ENCODE results near the gene SEPTIN8.

Gene SEPTIN8, protein sequence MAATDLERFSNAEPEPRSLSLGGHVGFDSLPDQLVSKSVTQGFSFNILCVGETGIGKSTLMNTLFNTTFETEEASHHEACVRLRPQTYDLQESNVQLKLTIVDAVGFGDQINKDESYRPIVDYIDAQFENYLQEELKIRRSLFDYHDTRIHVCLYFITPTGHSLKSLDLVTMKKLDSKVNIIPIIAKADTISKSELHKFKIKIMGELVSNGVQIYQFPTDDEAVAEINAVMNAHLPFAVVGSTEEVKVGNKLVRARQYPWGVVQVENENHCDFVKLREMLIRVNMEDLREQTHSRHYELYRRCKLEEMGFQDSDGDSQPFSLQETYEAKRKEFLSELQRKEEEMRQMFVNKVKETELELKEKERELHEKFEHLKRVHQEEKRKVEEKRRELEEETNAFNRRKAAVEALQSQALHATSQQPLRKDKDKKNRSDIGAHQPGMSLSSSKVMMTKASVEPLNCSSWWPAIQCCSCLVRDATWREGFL

DNA sequence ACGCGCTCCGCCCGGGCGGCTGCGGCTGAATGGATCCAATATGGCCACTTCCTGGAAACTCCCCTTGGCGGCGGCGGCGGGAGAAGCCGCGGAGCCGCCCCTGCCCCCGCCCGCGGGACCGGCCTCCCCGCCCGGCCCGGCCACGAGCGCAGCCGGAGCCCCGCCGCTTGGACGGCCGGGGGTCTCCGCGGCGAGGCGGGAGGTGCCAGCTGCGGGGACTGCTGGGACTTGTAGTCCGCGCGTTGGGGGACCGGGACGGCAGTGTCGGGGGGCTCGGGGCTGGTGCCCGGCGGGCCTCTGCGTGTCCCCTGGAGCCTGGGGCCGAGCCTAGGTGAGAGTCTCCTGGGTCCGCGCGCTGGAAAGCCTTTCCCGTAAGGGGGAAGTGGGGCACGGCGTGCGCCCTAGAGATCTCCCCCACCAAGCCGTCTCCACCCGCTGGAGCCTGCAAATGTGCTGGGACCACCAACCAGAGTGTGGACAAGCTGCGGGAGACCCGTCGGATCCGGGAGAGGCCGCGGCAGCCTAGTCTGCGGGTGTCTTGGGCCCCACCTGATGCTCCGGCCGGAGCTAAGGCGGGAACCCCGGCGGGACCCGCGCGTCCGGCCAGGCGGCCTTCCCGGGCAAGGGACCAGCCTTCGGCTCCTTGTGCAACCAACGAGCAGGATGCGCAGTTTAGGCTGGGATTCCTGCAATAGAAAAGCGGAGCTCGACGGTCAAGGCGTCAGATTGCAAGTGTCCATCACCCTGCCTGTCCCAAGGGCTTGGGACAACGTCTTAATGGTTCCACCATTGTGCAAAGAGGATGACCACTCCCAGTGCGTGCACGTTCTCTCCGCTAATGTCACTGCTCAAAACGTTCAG is at the start of gene SEPTIN8:
Gene SEPTIN8, minus strand, starts transcription at position 31 of the 861 bp plus-strand sequence. CDS start 102 bp downstream, outside the sequence.
- in situ Hi-C loops (cut with HindIII; ENCODE audit: low pct_ligation_motif_present, low pct_unique_long_range_greater_than_20kb, low sequenced_read_pairs): no loop called here

DNA sequence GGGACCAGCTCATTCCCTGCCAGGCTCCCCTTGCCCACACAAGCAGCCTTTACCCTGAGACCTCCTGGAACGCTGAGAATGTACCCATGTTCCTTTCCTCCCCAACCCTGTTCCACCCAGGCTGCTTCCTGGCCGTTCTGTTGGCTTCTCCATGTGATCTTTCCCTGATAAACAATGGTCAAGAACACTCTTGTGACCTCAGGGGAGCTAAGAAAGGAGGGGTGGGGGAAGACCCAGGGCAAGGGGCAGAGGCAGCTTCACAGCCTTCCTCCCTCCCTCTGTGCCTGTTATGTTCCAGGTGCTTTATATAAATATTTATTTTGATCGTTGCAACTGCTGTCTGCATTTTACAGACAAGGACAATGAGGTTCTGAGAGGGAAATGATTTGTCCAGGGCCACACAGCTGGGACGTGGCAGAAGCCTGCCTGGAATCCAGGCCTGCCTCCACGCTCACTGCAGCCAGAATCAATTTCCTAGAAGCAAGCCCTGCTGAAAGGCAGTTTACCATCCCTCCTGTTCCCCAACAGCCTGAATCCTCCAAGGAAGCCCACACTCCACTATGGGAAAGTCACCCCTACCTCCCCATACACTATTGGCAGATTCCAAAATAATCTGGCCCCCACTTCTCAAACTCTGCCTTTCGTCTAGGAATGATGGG is 49.5 kb upstream of the SEPTIN8 start:
- in situ Hi-C loops (cut with HindIII; ENCODE audit: low pct_ligation_motif_present, low pct_unique_long_range_greater_than_20kb, low sequenced_read_pairs): no loop called here
- DNase-seq: no peak

More for the DNA sequence above, at the start of gene SEPTIN8:
- DNase-seq: peak; percentile 42

DNA sequence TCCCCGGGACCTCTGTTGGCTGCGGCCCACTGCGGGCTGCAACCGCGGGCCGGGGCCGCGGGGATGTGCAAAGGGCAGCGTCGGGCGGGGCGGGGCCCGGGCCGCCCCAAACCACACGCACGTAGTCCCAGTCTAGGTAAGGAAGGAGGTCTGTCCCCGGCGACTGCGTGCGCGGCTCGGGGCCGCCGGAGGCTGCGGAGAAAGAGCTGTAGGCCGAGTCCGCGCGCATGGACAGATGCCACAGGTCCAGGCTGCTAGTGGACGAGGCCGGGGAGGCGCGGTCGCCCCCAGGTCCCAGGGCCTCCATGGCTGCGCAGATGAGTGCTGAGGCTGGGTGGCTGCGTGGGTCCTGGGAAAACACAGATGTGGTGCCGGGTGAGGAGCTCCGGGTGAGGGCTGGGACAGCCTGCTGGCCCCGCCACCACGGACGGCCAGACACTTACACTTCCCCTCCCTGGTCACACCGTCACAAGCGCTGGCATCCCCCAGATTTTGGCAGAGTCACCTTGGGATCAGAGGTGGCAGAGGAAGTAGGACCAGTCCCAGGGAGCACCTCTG is 48.9 kb upstream of the SEPTIN8 start:
- in situ Hi-C loops (cut with HindIII; ENCODE audit: low pct_ligation_motif_present, low pct_unique_long_range_greater_than_20kb, low sequenced_read_pairs): no loop called here
- no peak for DNase-seq

DNA sequence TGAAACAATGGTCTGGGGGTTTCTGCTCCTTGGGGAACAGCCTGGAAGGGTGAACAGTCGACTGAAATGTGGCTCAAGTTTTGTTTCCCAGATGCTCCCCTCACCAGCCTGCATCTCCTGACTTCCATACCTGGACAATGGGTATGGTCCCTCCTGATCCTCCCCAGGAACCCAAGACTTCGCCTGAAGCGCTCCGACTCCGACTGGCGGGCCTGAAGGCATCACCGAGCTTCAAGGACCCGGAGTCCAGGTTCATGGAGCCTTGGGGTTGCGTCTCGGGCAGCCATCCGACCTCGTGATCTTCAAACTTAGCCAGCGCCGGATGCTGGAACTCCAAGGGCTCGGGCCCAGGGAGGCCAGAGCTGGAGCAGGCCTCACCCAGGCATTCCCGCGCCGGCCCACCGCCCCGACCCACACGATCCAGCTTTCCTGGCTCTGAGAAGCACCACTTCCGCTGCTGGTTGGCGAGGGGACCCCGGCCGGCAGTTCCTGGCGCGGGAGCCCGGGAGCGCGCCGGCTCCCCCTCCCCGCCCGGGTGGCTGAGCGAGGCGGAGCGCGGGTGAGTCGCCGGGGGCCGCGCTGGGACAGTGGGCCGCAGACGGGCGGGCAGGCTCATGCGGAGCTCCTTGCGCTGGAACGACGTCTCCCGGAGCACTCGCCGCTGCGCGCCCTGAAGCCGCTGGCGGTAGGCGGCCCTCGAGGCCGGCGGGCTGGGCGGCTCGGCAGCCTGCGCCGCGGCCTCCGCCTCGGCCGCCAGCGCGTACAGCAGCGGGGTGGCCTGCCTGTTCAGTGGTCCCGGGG is 48.2 kb upstream of the SEPTIN8 start:
- in situ Hi-C loops (cut with HindIII; ENCODE audit: low pct_ligation_motif_present, low pct_unique_long_range_greater_than_20kb, low sequenced_read_pairs): no loop called here
- DNase-seq: no peak

DNA sequence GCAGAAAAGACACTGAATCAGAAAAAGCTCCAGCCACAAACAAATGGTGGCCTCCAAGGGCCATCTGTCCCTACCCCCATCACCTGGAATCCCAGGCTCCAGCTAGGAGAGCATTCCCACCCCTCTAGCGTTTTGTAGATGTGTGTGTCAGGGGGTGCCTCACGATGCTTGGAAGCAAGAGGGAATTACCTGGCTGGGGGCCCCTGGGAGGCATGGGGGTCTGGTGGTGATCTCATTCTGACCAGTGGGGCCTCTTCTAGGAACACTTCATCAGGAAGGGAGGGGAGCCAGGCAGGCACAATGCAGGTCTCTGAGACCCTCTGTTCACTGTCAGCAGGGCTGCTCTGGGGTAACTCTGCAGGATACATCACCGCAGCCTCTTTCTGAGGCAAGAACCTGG is 47.4 kb upstream of the SEPTIN8 start:
- in situ Hi-C loops (cut with HindIII; ENCODE audit: low pct_ligation_motif_present, low pct_unique_long_range_greater_than_20kb, low sequenced_read_pairs): no loop called here
- no peak for DNase-seq

DNA sequence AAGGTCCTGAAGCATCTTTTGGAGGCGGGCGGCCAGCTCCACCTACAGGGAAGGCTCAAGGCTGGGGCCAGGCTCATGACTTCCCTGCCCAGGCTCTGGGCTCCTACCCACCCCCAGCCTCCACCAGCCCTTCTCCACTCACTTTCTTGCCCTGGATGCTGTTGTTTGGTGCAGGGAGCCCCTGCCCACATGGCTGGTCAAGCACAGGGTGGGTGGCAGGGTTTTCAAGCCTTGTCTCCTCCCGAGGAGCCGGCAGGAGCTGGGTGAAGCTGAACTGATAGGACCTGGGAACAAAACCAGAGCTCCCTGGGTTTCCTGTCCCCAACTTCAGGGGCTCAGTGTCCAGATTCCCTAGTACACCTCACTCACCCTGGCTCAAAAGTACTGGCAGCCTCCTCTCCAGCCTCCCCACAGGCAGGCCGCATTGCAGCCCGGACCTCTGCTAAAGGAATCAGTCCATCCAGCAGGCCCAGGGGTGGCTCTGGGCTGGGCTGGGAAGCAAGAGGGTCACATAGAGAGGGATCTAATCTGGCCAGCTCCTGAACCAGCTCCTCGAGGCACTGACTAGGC is 46.5 kb upstream of the SEPTIN8 start:
- DNase-seq: no peak
- in situ Hi-C loops (cut with HindIII; ENCODE audit: low pct_ligation_motif_present, low pct_unique_long_range_greater_than_20kb, low sequenced_read_pairs): no loop called here

DNA sequence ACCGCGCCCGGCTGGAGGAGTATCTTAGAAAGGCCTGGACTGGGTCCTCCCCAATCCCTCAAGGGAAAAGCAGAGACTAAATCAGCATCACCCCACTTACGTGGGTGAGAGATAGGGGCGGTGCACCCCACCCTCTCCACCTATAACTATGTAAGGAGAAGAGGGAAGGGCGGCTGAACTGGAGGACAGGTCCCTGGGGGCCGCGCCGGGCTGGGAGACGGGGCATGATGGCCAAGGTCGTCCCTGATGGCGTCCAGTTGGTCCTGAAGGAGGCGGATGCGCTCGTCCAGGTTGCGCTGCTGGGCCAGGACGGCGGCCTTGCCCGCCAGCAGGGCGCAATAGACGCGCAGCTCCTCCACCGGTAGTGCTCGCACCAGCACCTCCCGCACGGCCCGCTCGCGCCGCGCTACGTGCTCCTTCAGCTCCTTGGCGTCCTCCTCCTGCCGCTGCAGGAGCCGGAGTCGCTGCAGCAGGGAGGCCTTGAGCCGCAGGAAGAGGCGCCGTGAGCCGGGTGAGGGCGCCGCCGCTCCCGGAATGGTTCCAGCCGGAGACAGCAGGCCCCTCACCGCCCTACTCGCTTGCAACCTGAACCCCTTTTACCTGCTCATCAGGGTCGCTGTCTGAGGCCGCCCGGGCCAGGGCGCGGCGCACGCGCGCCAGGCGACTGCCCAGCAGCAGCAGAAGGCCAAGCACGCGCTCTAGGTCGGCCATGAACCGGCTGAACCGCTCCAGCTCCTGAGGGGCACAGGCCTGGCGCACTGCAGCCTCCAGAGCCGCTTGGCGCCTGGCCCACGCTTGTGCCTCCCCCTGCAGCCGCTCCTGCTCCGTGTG is 45.8 kb upstream of the SEPTIN8 start:
- no peak for DNase-seq
- in situ Hi-C loops (cut with HindIII; ENCODE audit: low pct_ligation_motif_present, low pct_unique_long_range_greater_than_20kb, low sequenced_read_pairs): no loop called here

DNA sequence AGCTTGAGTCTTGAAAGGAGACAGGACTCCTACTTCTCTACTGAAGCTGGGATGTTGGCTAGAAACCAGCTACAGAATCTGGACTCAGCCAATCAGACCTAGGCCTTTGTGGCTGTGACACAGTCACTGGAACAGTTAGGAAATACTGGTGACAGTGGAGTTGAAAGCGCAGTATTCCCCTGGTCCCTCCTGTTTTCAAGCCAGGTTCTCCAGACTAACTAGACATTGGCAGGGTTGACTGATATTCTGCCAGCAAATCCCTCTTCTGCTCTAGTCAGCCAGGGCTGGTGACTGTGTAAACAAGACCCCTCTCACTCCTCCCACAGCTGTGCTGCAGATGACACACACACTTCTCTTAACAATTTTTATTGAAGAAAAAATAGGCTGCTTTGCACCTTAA is 44.8 kb upstream of the SEPTIN8 start:
- DNase-seq: no peak
- in situ Hi-C loops (cut with HindIII; ENCODE audit: low pct_ligation_motif_present, low pct_unique_long_range_greater_than_20kb, low sequenced_read_pairs): no loop called here

DNA sequence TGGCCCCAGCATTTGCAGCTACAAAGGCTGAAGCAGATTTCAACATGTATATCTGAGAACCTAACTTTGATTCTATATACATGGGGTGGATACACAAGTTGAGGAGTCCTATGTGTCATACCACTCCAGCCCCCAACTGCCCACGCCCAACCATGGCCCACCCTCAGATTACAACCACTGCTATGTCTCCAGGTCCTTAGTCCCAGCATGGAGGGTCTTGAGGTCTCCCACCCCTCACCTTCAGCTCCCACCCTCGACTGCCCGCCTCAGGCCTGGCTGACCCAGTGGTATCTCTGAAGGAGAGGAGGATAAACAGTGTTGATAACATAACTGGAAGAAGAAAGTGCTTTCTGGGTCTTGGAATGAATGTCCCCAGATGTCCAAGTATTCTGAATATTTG is 44.3 kb upstream of the SEPTIN8 start:
- DNase-seq: no peak
- in situ Hi-C loops (cut with HindIII; ENCODE audit: low pct_ligation_motif_present, low pct_unique_long_range_greater_than_20kb, low sequenced_read_pairs): no loop called here

DNA sequence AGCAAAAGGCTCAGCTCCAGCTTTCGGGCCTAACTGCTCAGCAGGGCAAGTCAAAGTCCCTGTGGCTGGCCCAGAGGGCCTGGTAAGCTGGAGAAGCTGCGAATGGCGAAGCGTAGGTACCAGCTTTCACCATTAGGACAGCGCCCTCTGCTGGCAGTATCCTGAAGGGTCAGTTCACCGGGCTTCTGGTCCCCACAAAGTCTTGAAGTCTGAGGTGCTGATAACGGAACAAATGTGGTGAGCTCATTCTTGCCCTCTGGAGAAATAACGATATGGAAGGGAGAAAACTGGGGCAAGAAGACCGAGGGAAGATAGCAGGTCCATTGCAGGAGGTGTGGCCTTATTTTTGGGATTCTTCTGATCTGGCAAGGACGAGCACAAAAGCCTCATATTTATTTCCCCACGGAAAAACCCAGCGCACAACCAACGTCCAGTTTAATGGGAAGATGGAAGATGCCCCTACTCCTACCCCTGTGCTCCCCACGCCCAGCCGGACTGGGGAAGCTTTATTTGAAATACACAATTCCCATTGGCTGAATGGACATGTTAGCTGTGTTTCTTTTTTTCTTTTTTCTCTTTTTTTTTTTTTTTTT is 43.2 kb upstream of the SEPTIN8 start:
- in situ Hi-C loops (cut with HindIII; ENCODE audit: low pct_ligation_motif_present, low pct_unique_long_range_greater_than_20kb, low sequenced_read_pairs): no loop called here
- peak; percentile 81 for DNase-seq

DNA sequence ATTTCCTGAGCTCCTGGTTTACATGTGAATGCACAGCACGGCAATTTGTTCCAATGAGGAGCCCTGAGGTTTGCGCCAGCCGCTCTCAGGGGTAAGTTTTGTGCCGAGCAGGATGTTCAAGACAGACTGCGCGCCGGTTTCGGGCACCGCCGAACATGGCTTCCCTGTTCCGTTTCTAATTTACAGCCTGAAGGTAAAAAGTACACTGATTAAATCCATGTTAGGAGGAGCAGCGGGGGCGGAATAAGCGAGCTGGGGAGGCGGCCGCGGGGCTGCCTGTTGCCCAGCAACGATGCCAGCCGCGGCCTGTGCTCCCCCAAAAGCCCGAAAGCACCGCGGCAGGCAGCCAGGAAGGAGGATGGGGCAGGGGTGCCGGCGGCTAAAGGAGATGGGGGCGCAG is 42.4 kb upstream of the SEPTIN8 start:
- in situ Hi-C loops (cut with HindIII; ENCODE audit: low pct_ligation_motif_present, low pct_unique_long_range_greater_than_20kb, low sequenced_read_pairs): no loop called here
- DNase-seq: no peak

DNA sequence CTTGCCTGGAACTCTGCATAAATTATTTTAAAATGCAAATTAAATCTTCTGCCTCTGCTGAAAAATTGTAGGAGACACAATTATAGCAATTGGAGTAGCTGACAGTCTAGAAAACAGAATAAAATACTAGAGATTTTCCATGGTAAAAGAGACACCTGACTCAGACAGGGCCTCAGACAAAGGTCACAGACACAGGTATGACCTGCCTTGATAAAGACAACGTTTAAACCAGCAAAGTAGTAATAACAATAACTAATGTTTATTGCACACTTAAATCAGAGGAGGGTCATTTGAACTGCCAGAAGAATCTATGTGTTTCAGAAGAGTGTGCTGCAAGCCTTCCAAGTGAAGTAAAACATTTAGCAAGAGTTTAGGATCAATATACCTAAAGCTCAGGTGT is 40.0 kb upstream of the SEPTIN8 start:
- in situ Hi-C loops (cut with HindIII; ENCODE audit: low pct_ligation_motif_present, low pct_unique_long_range_greater_than_20kb, low sequenced_read_pairs): no loop called here
- no peak for DNase-seq

DNA sequence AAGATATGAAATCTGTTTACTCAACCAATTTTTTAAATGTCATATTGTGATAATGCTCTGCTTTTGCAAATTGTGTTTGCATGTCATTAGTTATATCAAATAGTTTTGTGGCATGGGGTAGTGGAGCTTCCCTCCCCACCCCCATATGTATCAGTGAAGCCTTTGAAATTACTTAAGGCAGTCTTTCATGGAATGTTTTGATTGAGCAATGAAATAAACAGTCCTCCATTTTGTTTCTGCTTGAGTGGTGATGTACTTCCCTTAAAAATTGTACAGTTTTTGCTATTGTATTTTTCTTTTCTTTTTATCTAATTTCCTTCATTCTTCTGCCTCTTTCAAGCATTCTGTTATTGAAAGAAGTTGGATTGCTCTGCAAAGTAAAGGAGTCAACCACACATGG is 39.5 kb upstream of the SEPTIN8 start:
- in situ Hi-C loops (cut with HindIII; ENCODE audit: low pct_ligation_motif_present, low pct_unique_long_range_greater_than_20kb, low sequenced_read_pairs): no loop called here
- DNase-seq: no peak

DNA sequence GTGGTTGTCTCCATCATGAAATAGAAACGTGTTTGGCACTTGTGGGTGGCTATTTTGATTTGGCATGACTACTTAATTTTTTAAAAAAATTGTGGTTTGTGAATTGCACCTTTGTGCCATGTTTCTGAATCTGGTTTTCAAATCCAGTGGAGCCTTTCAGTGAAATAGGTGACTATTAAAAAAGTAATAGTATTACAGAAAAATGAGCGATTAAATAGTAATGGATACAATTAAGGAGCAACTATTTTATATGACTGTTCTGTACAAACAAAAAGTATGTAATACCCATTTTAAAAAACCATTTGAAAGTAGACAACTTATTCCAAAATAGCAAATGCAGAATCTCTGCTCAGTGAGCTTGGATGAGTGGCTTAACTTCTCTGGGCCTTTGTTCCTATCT is 39.0 kb upstream of the SEPTIN8 start:
- in situ Hi-C loops (cut with HindIII; ENCODE audit: low pct_ligation_motif_present, low pct_unique_long_range_greater_than_20kb, low sequenced_read_pairs): no loop called here

DNA sequence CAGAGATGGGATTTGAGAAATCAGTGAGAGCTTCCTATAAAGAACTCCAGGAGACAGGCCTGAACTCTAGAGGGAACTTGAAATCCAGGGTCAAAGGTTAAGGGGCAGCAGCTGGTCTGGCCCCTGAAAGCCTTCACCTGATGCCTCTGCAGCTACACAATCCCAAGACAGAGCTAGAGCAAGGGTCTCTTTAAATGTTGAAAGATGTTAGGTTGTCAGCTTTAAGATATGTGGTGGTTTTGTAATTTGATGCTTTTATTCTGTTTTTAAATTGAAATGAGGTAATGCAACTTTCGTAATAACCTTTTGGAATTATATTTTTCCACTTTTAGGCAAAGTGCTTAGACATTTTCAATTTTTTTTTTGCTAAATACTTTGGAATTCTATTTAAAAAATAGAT is 38.4 kb upstream of the SEPTIN8 start:
- in situ Hi-C loops (cut with HindIII; ENCODE audit: low pct_ligation_motif_present, low pct_unique_long_range_greater_than_20kb, low sequenced_read_pairs): no loop called here
- DNase-seq: no peak

More for the DNA sequence above, 39.0 kb upstream of the SEPTIN8 start:
- DNase-seq: no peak

DNA sequence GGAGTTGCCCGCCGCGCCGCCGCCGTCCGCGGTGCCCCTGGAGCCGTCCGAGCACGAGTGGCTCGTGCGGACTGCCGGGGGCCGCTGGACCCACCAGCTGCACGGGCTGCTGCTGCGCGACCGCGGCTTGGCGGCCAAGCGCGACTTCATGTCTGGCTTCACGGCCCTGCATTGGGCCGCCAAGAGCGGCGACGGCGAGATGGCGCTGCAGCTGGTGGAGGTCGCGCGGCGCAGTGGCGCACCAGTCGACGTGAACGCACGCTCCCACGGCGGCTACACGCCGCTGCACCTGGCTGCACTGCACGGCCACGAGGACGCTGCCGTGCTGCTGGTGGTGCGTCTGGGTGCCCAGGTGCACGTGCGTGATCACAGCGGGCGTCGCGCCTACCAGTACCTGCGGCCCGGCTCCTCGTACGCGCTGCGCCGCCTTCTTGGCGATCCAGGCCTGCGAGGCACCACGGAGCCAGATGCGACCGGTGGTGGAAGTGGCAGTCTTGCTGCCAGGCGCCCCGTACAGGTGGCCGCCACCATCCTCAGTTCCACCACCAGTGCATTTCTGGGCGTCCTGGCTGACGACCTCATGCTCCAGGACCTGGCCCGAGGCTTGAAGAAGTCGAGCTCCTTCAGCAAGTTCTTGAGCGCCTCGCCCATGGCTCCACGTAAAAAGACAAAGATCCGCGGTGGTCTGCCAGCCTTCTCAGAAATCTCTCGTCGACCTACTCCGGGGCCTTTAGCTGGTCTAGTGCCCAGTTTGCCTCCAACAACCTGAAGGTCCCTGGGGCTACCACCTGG is 37.7 kb upstream of the SEPTIN8 start:
- DNase-seq: no peak
- in situ Hi-C loops (cut with HindIII; ENCODE audit: low pct_ligation_motif_present, low pct_unique_long_range_greater_than_20kb, low sequenced_read_pairs): no loop called here

Data from ACHN (cell line).